Measurements from ENCODE around the gene HABP2.

Gene HABP2

GRCh38 chr10:113552701-113553100 lies at the start of gene HABP2:
TSS of gene HABP2 (plus strand) at chr10:113553053. CDS start at chr10:113553122, 69 bp downstream.
- no peak for DNase-seq

DNA sequence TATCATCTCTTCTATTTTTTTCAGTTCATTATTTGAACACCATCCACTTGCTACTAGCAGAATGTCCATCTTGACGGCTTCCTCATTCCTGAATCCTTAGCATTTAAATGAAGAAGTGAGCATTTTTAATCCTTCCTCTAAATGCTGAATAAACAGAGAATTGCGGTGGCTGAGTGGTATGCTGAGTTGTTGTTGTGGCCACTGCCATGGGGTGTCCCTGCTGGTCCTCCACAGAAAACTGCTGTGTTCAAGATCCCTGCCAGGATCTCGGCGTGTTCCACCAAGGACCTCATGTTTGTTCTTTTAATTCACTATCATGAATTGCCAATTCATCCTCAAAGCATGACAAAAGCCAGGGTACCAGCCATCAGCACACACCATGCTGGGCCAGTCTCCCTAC lies 48.9 kb upstream of the HABP2 start:
- no peak for DNase-seq

GRCh38 chr10:113504423-113504822 lies 48.4 kb upstream of the HABP2 start:
- no peak for DNase-seq

- DNase-seq: no peak
Observed at GRCh38 chr10:113506476-113506875, 46.4 kb upstream of the HABP2 start.

DNA sequence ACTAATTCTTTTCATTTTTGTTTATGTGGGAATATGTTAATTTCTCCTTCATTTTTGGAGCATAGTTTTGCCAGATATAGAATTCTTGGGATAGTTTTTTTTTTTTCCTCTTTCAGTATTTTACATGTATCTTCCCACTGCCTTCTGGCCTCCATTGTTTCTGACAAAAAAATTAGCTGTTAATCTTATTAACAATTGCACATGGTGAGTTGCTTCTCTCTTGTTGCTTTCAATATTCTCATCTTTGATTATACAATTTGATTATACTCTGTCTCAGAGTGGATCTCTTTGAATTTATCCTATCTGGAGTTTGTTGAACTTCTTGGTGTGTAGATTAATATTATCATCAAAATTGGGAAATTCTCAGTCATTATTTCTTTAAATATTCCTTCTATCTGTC lies 41.4 kb upstream of the HABP2 start:
- no peak for DNase-seq

DNA sequence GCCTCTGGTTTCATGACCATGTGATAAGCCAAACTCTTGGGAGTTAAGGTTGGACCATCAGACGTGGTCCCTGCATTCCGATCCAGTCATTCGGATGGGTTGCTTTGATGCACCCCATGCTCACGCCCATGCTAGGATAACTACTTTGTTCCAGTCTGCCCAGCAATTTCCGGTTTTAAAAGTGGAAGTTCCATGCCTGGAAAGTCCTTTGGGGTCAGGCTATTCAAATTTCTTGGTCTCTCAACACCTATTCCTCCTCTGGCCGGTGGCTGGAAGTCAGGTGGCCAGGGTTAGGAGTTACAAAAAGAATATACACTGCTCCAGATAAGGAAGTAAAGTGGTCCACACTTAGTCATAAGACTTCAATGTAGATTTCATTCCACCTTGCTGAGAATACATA lies 37.7 kb upstream of the HABP2 start:
- no peak for DNase-seq

DNA sequence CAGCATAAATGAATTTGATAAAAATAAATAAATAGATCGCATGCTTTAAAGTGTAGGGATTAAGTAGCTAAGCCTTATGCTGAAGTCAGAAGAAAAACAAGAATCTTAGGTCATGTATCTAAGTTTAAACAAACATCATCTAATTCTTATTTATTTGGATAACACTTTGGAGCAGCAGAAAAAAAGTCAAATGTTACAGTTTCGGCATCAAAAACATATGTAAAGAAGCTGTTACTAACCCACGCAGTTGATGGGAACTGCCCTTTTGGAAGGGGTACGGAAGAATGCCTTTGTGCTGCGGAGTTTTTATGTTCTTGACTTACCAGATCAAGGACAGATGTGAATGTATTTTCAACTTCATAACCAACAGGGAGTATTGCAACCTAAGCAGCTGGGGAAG lies 37.3 kb upstream of the HABP2 start:
- no peak for DNase-seq

DNA sequence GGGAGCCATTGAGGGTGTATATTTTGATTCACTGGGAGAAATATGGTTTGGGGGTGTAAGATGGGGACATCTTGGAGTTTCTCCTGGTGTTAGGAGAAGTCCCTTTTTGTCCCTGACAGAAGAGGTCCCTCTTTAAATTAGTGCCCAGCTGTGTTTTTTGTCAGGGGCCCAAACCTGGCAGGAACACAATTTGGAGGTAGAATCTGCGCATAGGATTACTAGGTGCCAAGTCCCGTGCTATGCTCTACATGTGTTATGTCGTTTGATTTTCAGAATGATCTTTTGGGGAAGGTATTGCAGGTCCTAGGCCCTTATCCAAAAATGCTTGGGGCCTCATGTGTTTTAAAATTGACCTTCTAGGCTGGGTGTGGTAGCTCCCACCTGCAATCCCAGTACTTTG lies 36.8 kb upstream of the HABP2 start:
- DNase-seq: no peak

GRCh38 chr10:113517165-113517900 lies 35.5 kb upstream of the HABP2 start:
- DNase-seq: no peak

GRCh38 chr10:113517901-113518260 lies 35.0 kb upstream of the HABP2 start:
- no peak for DNase-seq

DNA sequence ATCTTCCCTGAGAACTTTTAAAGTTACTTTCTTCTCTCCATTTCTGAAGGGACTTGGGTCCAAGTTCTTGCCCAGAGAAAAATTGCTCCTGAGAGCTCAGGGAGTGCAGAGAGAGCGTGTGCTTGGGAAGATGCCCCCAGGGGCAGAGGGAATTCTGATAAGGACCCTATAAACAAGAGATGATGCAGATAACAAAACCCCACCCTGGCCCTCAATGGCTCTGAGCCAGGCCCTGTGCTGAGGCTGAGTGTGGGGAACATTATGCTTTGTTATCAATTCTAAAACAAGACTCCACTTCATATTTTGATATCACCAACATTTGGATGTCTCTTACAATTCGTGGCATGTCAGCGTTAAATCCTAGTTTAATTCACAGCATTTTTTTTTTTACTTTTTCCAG lies 34.4 kb upstream of the HABP2 start:
- DNase-seq: no peak

DNA sequence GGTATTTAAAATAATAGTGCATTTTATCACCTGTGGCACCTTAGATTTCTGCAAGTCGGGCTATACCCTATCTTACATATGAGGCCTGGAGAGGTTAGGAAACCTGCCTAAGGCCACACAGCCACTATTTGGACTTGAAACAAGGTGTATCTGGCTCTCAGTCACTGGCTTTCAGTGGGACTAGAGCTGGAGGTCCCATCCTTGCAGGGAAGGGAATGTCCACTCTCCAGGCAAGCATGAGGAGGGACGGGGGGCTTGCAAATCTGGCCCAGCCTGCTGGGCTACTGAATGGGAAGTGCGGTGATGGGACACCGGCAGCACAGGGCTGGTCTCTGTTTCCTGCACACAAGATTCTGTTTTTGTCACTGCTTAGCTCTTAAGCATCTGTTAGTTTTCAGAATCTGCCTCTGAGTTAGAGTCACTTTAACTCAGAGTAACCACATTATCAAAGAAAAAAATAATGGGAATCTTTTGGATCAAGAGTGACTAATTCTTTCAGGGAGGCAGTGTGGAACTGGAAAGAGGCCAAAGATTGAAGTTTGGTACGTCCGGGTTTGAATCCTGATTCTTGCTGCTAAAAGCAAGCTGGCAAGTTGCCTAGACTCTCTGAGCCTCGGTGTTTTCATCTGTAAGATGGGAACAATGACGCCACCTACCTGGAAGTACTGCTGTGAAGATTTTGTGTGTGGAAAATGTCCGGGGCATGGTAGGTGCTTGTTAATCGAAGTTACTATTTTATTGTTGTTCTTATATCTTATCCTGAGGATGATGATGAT lies 33.8 kb upstream of the HABP2 start:
- DNase-seq: no peak

DNA sequence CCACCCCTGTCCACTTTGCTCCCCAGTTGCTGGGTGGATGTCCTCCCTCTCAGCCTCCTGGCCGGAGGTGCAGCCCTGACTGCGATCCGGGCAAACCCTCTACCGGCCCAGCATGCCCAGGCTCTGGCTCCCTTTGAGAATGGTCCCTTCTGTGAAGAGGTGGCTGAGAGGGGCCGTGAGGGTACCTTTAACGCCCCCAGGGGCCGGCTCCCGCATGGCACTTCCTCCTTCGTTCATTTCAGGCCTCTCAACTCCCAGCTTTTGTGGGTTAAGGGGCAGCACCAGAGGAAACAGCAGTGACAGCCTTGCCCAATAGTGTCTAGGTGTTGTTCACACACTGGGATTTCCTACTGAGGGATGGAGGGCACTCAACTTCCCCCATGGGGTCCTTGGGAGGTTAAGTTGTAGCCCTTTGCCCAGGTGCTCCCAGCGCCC lies 33.2 kb upstream of the HABP2 start:
- DNase-seq: no peak

GRCh38 chr10:113520261-113520660 lies 32.6 kb upstream of the HABP2 start:
- DNase-seq: no peak

DNA sequence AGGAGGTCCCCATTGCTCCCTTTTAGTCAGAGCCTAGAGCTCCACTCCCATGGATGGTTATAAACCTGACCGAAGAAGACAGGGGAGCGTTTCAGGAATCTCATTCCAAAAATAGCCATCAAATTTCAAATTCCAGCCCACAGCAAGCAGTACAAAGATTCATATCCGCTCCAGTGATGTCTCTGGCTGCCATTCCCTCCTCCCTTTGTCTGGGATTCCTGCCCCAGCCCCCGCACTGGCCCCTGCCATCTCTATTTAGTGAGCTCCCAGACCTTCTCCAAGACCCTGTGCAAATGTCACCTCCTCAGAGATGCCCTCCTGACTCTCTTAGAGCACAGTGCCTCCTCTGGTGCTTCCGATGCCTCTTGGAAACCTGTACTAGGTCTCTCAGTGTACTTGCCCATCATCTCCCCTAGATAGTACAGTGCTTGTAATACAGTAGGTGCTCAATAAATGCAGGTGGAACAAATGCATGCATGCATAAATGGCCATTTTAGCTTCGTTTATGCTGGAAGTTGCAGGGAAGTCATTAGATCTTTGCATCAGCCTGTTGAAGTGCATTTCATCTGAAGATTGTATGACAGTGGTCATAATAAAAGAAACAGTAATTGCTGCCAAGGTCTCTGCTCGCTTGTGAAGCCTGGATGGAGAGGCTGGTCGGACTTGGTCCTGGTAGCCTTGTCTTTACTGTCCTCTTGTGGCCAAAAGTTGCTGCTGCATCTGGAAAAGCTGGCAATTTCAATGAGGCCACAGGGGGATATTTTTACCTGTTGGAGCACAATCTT lies 32.0 kb upstream of the HABP2 start:
- peak; percentile 29 to 40 for DNase-seq

GRCh38 chr10:113521475-113521795 lies 31.4 kb upstream of the HABP2 start:
- DNase-seq: no peak

DNA sequence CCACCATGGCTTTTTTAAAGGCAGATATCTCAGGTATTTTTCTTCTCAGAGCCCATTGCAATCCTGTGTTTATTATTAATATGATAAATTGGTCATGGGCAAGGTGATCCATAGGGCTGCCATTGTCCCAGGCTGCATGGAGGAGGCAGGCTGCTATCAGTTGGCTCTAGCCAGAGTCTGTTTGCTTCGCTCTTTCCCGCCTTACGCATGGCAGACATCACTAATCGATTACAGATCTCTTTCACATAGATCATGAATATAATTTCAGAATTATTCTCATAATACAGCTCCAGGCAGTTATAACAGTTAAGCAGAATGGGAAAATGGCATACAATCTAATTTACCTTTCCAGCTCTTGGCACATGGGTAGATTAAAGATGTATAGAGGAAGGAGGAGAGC lies 30.4 kb upstream of the HABP2 start:
- no peak for DNase-seq

DNA sequence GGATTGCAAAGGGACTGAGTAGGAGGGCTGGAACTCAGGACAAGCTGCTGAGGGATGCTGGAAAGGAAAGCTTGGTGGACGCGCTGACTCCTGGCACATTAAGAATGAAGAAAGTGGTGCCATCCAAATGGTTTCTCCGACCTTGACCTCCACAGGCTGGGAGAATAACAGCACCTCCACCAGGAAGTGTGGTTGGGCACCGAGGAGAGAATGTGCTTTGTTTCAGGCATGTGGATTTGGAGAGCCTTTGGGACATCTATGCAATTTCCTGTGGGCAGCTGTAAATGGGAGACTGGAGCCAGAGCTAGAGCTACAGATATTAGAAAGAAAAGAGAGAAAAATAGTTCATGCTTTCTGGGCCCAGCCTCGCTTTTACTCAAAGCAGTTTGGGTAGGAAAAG lies 29.8 kb upstream of the HABP2 start:
- peak in 1 of 2 donors; percentile 9 for DNase-seq

GRCh38 chr10:113523628-113524027 lies 29.2 kb upstream of the HABP2 start:
- no peak for DNase-seq

- DNase-seq: no peak
Observed at GRCh38 chr10:113524120-113524519, 28.7 kb upstream of the HABP2 start.

DNA sequence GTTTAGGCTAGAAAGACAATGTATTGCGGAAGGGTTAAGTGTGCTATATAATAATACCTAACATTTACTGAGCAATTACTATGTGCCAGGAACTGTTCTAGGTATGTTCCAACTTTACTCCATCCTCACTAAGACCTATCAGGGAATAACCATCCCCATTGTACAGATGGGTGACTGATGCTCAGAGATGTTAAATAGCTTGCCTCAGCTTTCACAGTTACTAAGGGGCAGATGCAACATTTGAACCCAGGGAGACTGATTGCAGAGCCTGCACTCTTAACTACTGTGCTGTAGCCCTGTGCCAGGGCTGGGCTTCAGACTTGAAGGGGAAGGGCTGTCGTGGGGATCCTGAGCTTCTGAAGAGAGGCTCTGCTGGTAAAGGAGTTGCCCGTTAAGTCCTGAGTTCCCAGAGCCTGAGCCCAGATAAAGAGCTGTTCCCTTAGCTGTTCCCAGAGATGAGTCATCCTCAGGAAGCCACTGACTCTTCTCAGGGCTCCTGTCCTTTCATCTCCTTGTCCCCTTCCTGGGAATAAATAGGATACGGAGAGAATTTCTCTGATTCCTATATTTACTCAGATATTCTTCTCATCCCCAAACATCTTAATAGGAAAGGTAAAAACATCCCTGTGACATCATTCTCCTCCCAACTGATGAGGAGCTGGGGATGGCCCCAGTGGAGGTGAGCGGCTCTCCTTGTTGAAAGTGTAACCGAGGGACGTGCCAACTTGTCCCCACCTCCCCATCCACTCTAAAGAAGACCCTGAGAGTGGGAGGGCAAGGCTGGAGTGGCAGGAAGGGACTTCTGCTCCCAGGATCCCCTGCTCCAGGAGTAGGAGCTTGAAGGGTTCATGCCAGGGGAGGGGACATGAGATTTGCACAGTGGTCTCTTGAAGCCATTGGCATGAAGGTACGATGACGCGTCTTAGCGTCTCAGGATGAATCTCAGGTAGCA lies 28.0 kb upstream of the HABP2 start:
- no peak for DNase-seq

- DNase-seq: no peak
Observed at GRCh38 chr10:113525713-113526112, 27.1 kb upstream of the HABP2 start.

All from hippocampal formation (tissue), 2 donors.